Activated naive CD4-positive, alpha-beta T cell treated with anti-CD3 and anti-CD28 coated beads, Interleukin-2, amount 50 U/mL, for 24 hours (primary cell): ENCODE results near the gene VDR.

Experiments
- H3K27ac Mint-ChIP-seq: one replicate; pipeline ENCODE4 v1.8.0; 2021; ENCODE audit warnings: mild to moderate bottlenecking, mixed read lengths
- H3K27me3 Mint-ChIP-seq: one replicate; pipeline ENCODE4 v1.8.0; 2021; ENCODE audit warnings: mixed read lengths
- H3K36me3 Mint-ChIP-seq: one replicate; pipeline ENCODE4 v1.8.0; 2021; ENCODE audit warnings: mixed read lengths
- H3K4me1 Mint-ChIP-seq: one replicate; pipeline ENCODE4 v1.8.0; 2021; ENCODE audit warnings: mixed read lengths
- H3K4me3 Mint-ChIP-seq: one replicate; pipeline ENCODE4 v1.8.0; 2021; ENCODE audit warnings: mild to moderate bottlenecking, mixed read lengths
- H3K9me3 Mint-ChIP-seq: one replicate; pipeline ENCODE4 v1.8.0; 2021; ENCODE audit warnings: mixed read lengths

The VDR gene

DNA sequence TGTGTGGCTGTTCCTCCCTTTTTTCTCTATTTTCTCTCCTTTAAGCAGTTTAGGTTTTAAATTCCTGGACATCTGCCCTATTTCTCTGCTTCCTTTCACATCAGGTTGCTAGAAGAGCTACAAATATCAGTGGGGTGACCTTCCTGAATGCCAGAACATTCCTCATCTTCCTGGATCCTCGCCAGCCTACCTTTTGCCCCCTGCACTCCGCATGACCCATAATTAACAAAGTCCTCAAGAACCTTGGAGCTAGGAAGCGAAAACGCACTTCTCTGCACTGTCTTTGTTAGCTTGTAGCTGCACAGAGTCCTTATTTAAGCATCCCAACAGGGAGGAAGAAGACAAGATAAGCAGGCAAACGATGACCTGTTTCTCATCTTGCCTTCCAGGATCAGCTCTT lies 30.5 kb downstream of the VDR start:
- peak overlapping the region; percentile 33 for H3K27ac Mint-ChIP-seq
- H3K4me1 Mint-ChIP-seq: no peaks in the 10 kb centered on the region
- peaks cover 18% of the 10 kb centered on the region for H3K36me3 Mint-ChIP-seq
- H3K4me3 Mint-ChIP-seq: no peak overlapping the region
- no peaks in the 10 kb centered on the region for H3K9me3 Mint-ChIP-seq
- H3K27me3 Mint-ChIP-seq: no peaks in the 10 kb centered on the region

DNA sequence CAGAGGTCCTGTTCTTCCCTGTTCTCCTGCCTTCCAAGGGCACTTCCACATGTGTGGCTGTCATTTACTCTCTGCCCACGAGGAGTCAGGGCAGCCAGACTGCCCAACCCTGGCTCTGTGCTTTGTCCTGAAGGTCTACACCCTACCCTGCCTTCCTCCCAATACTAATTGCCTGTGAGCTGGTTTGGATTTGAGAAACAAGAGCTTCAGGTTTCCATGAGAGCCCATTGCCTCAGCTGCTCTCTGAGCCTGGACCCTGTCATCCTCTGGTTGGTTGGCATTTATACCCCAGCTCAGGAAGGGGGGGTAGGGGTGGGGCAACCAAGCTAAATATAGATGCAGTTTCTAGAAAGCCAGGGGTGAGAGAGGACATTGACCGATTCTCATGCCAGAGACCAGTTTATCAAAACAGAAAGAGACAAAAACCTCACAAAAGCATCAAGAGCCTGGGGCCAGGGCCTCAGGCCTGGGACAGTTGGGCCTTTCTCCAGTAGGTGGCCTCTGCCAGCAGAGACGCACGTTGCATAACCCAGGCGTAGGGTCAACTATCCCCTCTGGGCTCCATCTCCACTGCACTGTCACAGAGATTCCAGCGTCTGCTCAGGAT lies 34.5 kb downstream of the VDR start:
- H3K27ac Mint-ChIP-seq: no peak overlapping the region
- H3K4me1 Mint-ChIP-seq: no peaks in the 10 kb centered on the region
- no peak overlapping the region for H3K4me3 Mint-ChIP-seq
- no peaks in the 10 kb centered on the region for H3K27me3 Mint-ChIP-seq
- H3K9me3 Mint-ChIP-seq: no peaks in the 10 kb centered on the region
- peaks cover 2% of the 10 kb centered on the region for H3K36me3 Mint-ChIP-seq

DNA sequence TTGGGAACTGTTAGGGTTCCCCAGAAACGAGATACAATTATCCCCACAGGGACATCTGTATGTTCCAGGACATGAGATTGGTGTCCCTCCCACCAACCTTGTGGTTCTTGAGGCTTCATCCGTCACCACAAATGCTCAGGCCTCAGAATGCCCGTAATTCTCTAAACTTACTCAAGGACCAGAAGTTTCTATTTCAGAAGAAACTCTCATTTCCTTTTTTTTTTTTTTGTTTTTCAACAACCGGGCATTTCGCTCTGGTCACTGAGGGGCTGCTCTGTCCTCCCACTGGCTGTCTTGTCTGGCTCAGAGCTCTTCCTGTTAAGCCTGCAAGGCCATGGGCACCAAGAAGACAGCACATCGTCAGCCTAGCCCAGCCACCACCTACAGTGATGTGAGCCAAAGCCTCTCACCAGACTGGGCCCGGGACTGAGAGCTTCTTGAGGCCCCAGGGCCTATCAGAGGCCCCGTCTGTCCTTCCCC lies 36.2 kb downstream of the VDR start:
- no peaks in the 10 kb centered on the region for H3K36me3 Mint-ChIP-seq
- no peaks in the 10 kb centered on the region for H3K4me1 Mint-ChIP-seq
- H3K4me3 Mint-ChIP-seq: no peak overlapping the region
- H3K27ac Mint-ChIP-seq: no peak overlapping the region
- no peaks in the 10 kb centered on the region for H3K9me3 Mint-ChIP-seq
- no peaks in the 10 kb centered on the region for H3K27me3 Mint-ChIP-seq

- Mint-ChIP-seq H3K4me3 (no peak overlapping the region), H3K27me3 (no peaks in the 10 kb centered on the region), H3K36me3 (no peaks in the 10 kb centered on the region), H3K9me3 (no peaks in the 10 kb centered on the region), H3K4me1 (no peaks in the 10 kb centered on the region), H3K27ac (no peak overlapping the region)
Observed at GRCh38 chr12:47868041-47868440, 36.8 kb downstream of the VDR start.

DNA sequence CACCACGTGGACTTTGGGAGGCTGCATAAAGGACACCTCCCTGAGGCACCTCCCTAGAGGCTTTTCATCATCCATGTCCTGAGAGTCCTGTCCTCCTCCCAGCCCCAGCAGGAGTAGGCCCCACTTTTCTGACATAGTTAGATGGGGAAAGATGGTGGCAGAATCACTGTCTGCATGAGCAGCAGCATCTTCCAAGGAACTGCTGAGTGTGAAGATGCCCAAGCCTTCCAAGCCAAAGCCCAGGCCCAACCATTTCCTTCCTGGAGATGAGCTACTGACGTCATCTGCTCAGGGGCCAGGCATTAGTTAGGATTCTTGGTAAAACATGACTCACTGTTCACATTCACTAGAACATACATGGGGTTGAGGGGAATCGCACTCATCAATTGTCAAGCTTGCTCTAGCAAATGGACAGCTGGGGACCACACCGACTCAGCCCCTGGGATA lies 37.3 kb downstream of the VDR start:
- no peak overlapping the region for H3K27ac Mint-ChIP-seq
- no peaks in the 10 kb centered on the region for H3K36me3 Mint-ChIP-seq
- no peaks in the 10 kb centered on the region for H3K27me3 Mint-ChIP-seq
- no peaks in the 10 kb centered on the region for H3K4me1 Mint-ChIP-seq
- H3K4me3 Mint-ChIP-seq: no peak overlapping the region
- H3K9me3 Mint-ChIP-seq: no peaks in the 10 kb centered on the region

DNA sequence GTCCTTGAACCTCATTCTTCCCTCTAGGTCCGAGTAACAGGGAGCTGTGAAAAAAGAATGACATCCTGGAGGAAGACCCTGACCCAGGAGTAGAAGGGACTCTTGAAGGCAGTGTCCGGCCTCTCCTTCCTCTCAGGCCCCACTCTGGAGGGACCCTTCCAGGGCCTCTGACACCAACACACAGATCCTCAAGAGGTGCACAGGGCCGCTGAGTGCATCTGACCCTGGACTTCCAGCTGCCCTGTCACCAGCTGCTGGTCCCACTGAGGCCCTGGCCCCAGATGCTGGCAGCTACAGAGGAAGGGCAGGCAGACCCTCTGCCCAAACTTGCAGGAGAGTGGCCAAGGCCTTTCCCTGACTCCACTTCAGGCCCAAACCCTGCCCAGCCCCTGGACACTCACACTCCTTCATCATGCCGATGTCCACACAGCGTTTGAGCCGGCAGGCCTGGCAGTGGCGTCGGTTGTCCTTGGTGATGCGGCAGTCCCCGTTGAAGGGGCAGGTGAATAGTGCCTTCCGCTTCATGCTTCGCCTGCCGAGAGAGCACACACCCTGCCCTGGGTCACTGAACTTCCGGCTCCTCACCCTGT lies 40.1 kb downstream of the VDR start:
- Mint-ChIP-seq H3K36me3 (no peaks in the 10 kb centered on the region), H3K4me3 (no peak overlapping the region), H3K27me3 (no peaks in the 10 kb centered on the region), H3K4me1 (peaks cover 17% of the 10 kb centered on the region), H3K9me3 (no peaks in the 10 kb centered on the region), H3K27ac (no peak overlapping the region)

GRCh38 chr12:47863985-47864384 lies 40.8 kb downstream of the VDR start:
- no peak overlapping the region for H3K4me3 Mint-ChIP-seq
- H3K27ac Mint-ChIP-seq: no peak overlapping the region
- H3K4me1 Mint-ChIP-seq: peaks cover 24% of the 10 kb centered on the region
- H3K36me3 Mint-ChIP-seq: peaks cover 2% of the 10 kb centered on the region
- no peaks in the 10 kb centered on the region for H3K27me3 Mint-ChIP-seq
- no peaks in the 10 kb centered on the region for H3K9me3 Mint-ChIP-seq

- Mint-ChIP-seq H3K4me1 (peaks cover 26% of the 10 kb centered on the region), H3K27ac (no peak overlapping the region), H3K4me3 (no peak overlapping the region), H3K9me3 (no peaks in the 10 kb centered on the region), H3K36me3 (peaks cover 2% of the 10 kb centered on the region), H3K27me3 (no peaks in the 10 kb centered on the region)
Observed at GRCh38 chr12:47863467-47863866, 41.3 kb downstream of the VDR start.

GRCh38 chr12:47862881-47863280 lies 41.9 kb downstream of the VDR start:
- Mint-ChIP-seq H3K27me3 (no peaks in the 10 kb centered on the region), H3K9me3 (no peaks in the 10 kb centered on the region), H3K4me1 (peaks cover 27% of the 10 kb centered on the region), H3K4me3 (no peak overlapping the region), H3K36me3 (peaks cover 2% of the 10 kb centered on the region), H3K27ac (no peak overlapping the region)

- Mint-ChIP-seq H3K27me3 (no peaks in the 10 kb centered on the region), H3K27ac (no peak overlapping the region), H3K9me3 (no peaks in the 10 kb centered on the region), H3K4me1 (peaks cover 27% of the 10 kb centered on the region), H3K4me3 (no peak overlapping the region), H3K36me3 (peaks cover 2% of the 10 kb centered on the region)
Observed at GRCh38 chr12:47862167-47862750, 42.5 kb downstream of the VDR start.

DNA sequence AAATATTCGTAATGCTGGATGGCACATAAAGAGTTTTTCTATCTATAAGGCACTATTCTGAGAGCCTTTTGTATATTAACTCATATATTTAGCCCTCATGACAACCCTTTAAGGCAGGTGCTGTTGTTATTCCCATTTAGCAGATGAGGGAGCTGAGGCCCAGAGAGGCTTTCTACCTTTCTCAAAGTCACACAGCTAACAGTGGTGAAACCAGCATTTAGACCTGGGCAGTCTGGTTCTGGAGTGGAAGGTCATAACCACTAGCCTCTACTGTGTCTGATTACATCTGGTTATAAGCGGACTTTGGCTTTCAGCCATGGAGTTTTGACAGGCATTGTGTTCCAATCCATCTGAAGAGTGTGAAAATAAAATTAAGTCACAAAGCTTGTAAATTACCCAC lies 43.9 kb downstream of the VDR start:
- Mint-ChIP-seq H3K4me3 (peak overlapping the region; percentile 36), H3K9me3 (no peaks in the 10 kb centered on the region), H3K27me3 (no peaks in the 10 kb centered on the region), H3K36me3 (peaks cover 2% of the 10 kb centered on the region), H3K27ac (peak overlapping the region; percentile 96), H3K4me1 (peaks cover 27% of the 10 kb centered on the region)

DNA sequence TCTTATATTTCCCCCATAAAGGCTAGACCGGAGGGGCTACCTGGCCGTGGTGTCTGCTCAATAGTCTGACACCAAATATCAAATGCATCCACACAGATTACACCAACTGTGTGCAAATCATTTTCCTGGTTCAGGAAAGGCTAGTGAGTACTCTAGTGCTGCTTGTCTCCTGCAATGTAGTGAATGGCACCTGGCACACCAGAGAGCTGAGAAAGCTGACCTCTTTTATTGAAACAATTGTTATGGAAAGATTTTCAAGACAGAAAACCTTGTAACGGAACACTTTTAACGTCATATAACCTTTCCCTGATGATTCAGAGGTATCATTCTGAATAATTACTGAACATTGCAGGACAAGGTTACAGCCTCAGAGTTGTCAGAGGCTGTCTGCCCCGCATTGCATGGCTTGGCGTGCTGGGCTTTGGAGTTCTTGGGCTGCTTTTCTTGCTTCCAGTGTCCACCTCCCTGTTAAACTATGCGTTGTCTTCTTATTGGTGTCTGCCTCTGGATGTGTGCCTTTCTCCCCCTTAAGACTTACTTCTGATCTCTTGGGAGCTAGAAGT lies 44.4 kb downstream of the VDR start:
- H3K4me3 Mint-ChIP-seq: peak overlapping the region; percentile 53
- H3K9me3 Mint-ChIP-seq: no peaks in the 10 kb centered on the region
- H3K36me3 Mint-ChIP-seq: peaks cover 2% of the 10 kb centered on the region
- H3K27me3 Mint-ChIP-seq: no peaks in the 10 kb centered on the region
- H3K27ac Mint-ChIP-seq: peak overlapping the region; percentile 96
- peaks cover 27% of the 10 kb centered on the region for H3K4me1 Mint-ChIP-seq

DNA sequence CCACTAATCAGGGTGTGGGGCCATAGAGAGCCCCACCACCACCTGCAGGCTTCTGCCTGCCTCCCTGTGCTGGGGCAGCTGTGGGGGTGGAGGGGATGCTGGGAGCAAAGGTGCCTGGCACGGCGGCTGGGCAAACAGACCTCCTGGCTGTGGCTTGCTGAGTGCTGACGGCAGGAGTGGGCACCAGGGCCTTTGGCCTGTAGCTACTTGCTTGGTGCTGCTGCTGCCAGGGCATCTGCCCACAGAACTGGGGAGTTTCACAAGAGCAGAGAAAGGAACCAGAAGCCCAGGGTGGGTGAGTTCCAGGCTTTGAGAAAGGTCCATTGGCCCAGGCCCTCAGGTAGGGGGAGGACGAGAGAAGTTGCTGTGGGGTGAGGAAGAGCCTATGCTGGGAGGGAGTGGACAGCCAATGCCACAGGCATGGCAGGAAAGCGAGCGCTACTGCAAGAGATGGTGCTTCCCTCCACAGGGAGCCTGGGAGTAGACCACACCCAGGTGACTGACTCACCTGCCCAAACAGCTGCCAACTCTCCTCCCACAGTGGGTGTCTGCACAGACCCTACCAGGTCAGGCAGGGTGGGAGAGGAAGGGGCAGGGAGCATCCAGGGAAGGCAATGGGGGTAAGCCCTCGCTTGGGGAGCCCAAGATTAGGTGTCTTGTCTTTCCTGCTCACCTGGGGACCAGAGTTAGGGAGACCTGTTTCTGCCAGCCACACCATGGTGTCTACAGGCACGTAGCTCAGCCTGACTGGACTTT lies 46.1 kb downstream of the VDR start:
- Mint-ChIP-seq H3K27ac (peak overlapping the region; percentile 65), H3K4me1 (peaks cover 27% of the 10 kb centered on the region), H3K9me3 (no peaks in the 10 kb centered on the region), H3K36me3 (peaks cover 2% of the 10 kb centered on the region), H3K4me3 (no peak overlapping the region), H3K27me3 (no peaks in the 10 kb centered on the region)

DNA sequence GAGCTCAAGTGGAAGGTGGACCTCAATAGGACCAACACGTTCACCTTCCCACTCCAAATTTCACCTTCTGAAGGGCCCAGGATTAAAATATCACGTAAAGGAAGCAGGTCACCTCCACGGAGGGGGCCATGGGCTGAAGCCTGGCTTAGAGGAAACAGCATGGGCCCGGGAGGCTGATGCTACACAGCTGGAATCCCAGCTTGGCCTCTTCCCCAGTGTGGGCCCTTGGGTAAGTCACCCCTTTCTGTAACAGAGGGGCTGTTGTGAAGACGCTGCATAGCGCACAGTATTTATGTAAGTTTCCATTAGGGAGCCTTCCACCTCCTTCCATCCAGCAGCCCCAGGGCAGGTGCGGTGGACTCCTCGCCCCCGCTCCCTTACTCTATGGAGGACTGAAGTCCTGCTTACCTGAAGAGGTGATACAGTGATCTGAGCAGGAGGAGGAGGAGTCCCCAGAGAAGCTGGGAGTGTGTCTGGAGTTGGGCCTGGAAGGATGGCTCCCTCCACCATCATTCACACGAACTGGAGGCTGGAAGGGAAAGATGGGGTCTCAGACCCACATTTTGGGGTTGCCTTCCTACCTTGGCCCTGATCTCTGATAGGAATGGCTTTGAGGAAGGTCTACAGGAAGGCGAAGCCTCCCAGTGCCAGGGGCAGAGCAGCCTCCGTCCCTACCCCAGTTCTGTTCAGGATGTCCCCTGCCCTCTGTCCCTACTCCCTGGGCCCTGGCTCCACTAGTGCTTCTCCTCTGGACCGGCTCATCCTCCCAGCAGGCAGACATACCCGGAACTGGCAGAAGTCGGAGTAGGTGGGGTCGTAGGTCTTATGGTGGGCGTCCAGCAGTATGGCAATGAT lies 47.8 kb downstream of the VDR start:
- no peaks in the 10 kb centered on the region for H3K27me3 Mint-ChIP-seq
- peaks cover 27% of the 10 kb centered on the region for H3K4me1 Mint-ChIP-seq
- no peak overlapping the region for H3K4me3 Mint-ChIP-seq
- H3K36me3 Mint-ChIP-seq: peaks cover 2% of the 10 kb centered on the region
- no peaks in the 10 kb centered on the region for H3K9me3 Mint-ChIP-seq
- H3K27ac Mint-ChIP-seq: no peak overlapping the region

DNA sequence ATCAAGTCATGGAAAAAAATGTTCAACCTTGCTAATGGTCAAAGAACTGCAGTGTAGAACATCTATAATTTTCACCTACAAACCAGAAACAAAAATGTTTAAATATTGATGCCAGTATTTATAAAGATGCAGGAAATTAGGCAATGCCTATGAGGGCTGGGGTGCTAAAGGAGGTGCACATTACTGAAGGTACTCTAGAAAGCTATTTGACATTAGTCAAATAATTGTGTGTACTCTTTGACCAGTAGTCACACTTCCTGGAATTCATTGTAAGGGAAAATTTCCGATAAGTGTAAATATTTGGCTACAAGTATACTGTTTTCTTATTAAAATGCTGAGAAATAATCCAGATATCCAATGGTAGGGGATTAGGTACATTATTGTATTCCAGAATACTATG lies 48.7 kb downstream of the VDR start:
- Mint-ChIP-seq H3K27me3 (no peaks in the 10 kb centered on the region), H3K9me3 (no peaks in the 10 kb centered on the region), H3K4me1 (peaks cover 23% of the 10 kb centered on the region), H3K4me3 (no peak overlapping the region), H3K27ac (no peak overlapping the region), H3K36me3 (peaks cover 2% of the 10 kb centered on the region)
